H1 (cell line): ENCODE data around the gene STAT4. TPM values are rescaled to one million over a fixed set of nuclear protein-coding genes. Genes with fewer than 3 reads are reported as not detected.

Experiments
- BACH1 ChIP-seq: IDR thresholded peaks from 2 replicates; pipeline ENCODE4 v1.6.1; 2012; ENCODE audit warnings: low read length, improper control_type of control experiment
- CHD1 ChIP-seq: IDR thresholded peaks from 2 replicates; pipeline ENCODE4 v1.6.1; 2012; ENCODE audit warnings: low read depth, low read length, improper control_type of control experiment
- CREB1 ChIP-seq: IDR thresholded peaks from 2 replicates; pipeline ENCODE4 v1.6.1; 2012; ENCODE audit warnings: inconsistent platforms
- GABPA ChIP-seq: IDR thresholded peaks from 2 replicates; pipeline ENCODE4 v1.6.1; 2011; ENCODE audit warnings: mild to moderate bottlenecking, low read length, moderate library complexity, borderline replicate concordance; ENCODE audit not compliant: insufficient read depth
- HDAC2 ChIP-seq, 2 experiments: fragments of 300-600 bp in 1 of 2; sonication (generic) in 1 of 2; IDR thresholded peaks; 2 replicates each; pipeline ENCODE4 v1.6.1; 2011 to 2012; ENCODE audit warnings: low read depth in 2 of 2, low read length in 2 of 2, mild to moderate bottlenecking in 2 of 2, moderate library complexity in 2 of 2, borderline replicate concordance in 1 of 2, inconsistent platforms in 1 of 2
- RBBP5 ChIP-seq: IDR thresholded peaks from 2 replicates; pipeline ENCODE4 v1.7.1; 2012; ENCODE audit warnings: low read depth, mild to moderate bottlenecking, inconsistent platforms, low read length, moderate library complexity, borderline replicate concordance
- RNF2 ChIP-seq: fragments of 200-900, 300-1000 bp; sonication (generic); IDR thresholded peaks from 2 replicates; pipeline ENCODE4 v1.7.1; 2016; ENCODE audit warnings: borderline replicate concordance, low read depth, mild to moderate bottlenecking, antibody characterized with exemption, low read length; ENCODE audit not compliant: poor library complexity, severe bottlenecking; ENCODE audit errors: missing control alignments
- SIN3A ChIP-seq, 2 experiments: IDR thresholded peaks in 1 of 2; conservative IDR thresholded peaks in 1 of 2; 2 replicates each; pipeline ENCODE4 v1.6.1; 2011 to 2012; ENCODE audit warnings: low read length in 2 of 2, improper control_type of control experiment in 1 of 2, low read depth in 1 of 2, mild to moderate bottlenecking in 1 of 2
- TAF1 ChIP-seq: IDR thresholded peaks from 2 replicates; pipeline ENCODE4 v1.6.1; 2011; ENCODE audit warnings: mild to moderate bottlenecking, low read depth, low read length
- TAF7 ChIP-seq: optimal IDR thresholded peaks from 2 replicates; pipeline ENCODE3; 2011; ENCODE audit warnings: low read depth, mild to moderate bottlenecking, inconsistent platforms, low read length, moderate library complexity, borderline replicate concordance
- TCF12 ChIP-seq: IDR thresholded peaks from 2 replicates; pipeline ENCODE4 v1.6.1; 2011; ENCODE audit warnings: low read depth, mild to moderate bottlenecking, low read length
- polyA plus RNA-seq, 7 experiments: library from polyadenylated mRNA; depleted of rRNA in 3 of 7; stranded (reverse) in 5 of 7; unstranded in 2 of 7; fragments of >200 nt in 5 of 7; fragments of 200-250 nt in 2 of 7; gene quantifications; 1 replicate in 5 of 7; 2 replicates in 1 of 7; 4 replicates in 1 of 7; pipeline versions ENCODE4 v1.2.1 to v1.2.3, GENCODE V29; 2011 to 2013; ENCODE audit warnings: missing spikeins in 2 of 7, mixed read lengths in 2 of 7
- total RNA-seq: library from RNA; stranded (reverse); fragmentation: NEBNext Ultra II Directional; extraction: Animal tissue kit (Norgen Biotek cat#: 25700); gene quantifications from 2 replicates; pipeline ENCODE4 v1.2.1, GENCODE V29; 2021

STAT4 gene
- total and polyA plus RNA-seq, 2 of the 8 experiments (the other 6 are each of a cell fraction or from before 2014, with no cell fraction given), result 0.36 to 0.63 TPM

- TF ChIP-seq SIN3A (conservative IDR thresholded peaks at IDR 0.05 in 1 of 2, IDR thresholded peaks at IDR 0.05 in 1 of 2; ENCODE audit: low read depth in 1 of 2, low read length in 2 of 2), result no peak
- no peak for TF ChIP-seq BACH1
- TF ChIP-seq TCF12, result no peak
- TF ChIP-seq CHD1, result no peak
- no peak for TF ChIP-seq GABPA
- no peak for TF ChIP-seq RBBP5
- no peak for TF ChIP-seq CREB1
- no peak for TF ChIP-seq HDAC2 (IDR thresholded peaks at IDR 0.05; ENCODE audit: borderline replicate concordance in 1 of 2, low read depth in 2 of 2, low read length in 2 of 2)
- TF ChIP-seq RNF2, result no peak
- no peak for TF ChIP-seq TAF7
- TF ChIP-seq TAF1, result no peak
Observed at GRCh38 chr2:191003405-191004309, 147.1 kb downstream of the STAT4 start (continued).
